ENCODE data around the gene LSAMP.
A peak's percentile ranks its signal among the peaks of the same experiment; 100 is the strongest.
"Not testable (repeated sequence)": the region's sequence is repeated elsewhere in the genome, so short reads cannot be mapped to it uniquely, and the experiment has no call there.

The LSAMP gene

GRCh38 chr3:115844729-115845128 is 600.6 kb downstream of the LSAMP start:
- not testable (repeated sequence) for DNase-seq (ENCODE audit: low read depth in 2 of 2)

- DNase-seq (ENCODE audit: low read depth in 2 of 2), result no peak
Observed at GRCh38 chr3:115843206-115843605, 602.1 kb downstream of the LSAMP start.

- no peak for DNase-seq (ENCODE audit: low read depth in 2 of 2)
Observed at GRCh38 chr3:115839246-115839645, 606.0 kb downstream of the LSAMP start.

GRCh38 chr3:115838786-115839185 is 606.5 kb downstream of the LSAMP start:
- no peak for DNase-seq (ENCODE audit: low read depth in 2 of 2)

- no peak for DNase-seq (ENCODE audit: low read depth in 2 of 2)
Observed at GRCh38 chr3:115836944-115837343, 608.3 kb downstream of the LSAMP start.

GRCh38 chr3:115835946-115836345 is 609.3 kb downstream of the LSAMP start:
- DNase-seq (ENCODE audit: low read depth in 2 of 2), result no peak

- DNase-seq (ENCODE audit: low read depth in 2 of 2), result peak; percentile 89 to 91
Observed at GRCh38 chr3:115834068-115834467, 611.2 kb downstream of the LSAMP start.

- peak; percentile 55 to 57 for DNase-seq (ENCODE audit: low read depth in 2 of 2)
Observed at GRCh38 chr3:115833074-115833473, 612.2 kb downstream of the LSAMP start.

GRCh38 chr3:115832265-115832664 is 613.0 kb downstream of the LSAMP start:
- DNase-seq (ENCODE audit: low read depth in 2 of 2), result no peak

- no peak for DNase-seq (ENCODE audit: low read depth in 2 of 2)
Observed at GRCh38 chr3:115831864-115832263, 613.4 kb downstream of the LSAMP start.

GRCh38 chr3:115830764-115831395 is 614.4 kb downstream of the LSAMP start:
- DNase-seq (ENCODE audit: low read depth in 2 of 2), result no peak

- no peak for DNase-seq (ENCODE audit: low read depth in 2 of 2)
Observed at GRCh38 chr3:115828401-115828800, 616.9 kb downstream of the LSAMP start.

GRCh38 chr3:115827495-115827894 is 617.8 kb downstream of the LSAMP start:
- no peak for DNase-seq (ENCODE audit: low read depth in 2 of 2)

- peak; percentile 48 to 49 for DNase-seq (ENCODE audit: low read depth in 2 of 2)
Observed at GRCh38 chr3:115825046-115825445, 620.2 kb downstream of the LSAMP start.

GRCh38 chr3:115823083-115823482 is 622.2 kb downstream of the LSAMP start:
- DNase-seq (ENCODE audit: low read depth in 2 of 2), result no peak

GRCh38 chr3:115822579-115822978 is 622.7 kb downstream of the LSAMP start:
- no peak for DNase-seq (ENCODE audit: low read depth in 2 of 2)

GRCh38 chr3:115819785-115820384 is 625.4 kb downstream of the LSAMP start:
- DNase-seq (ENCODE audit: low read depth in 2 of 2), result peak; percentile 63 to 67

GRCh38 chr3:115814778-115815380 is 630.4 kb downstream of the LSAMP start:
- DNase-seq (ENCODE audit: low read depth in 2 of 2), result peak in 1 of 2 experiments; percentile 42

- DNase-seq (ENCODE audit: low read depth in 2 of 2), result no peak
Observed at GRCh38 chr3:115814006-115814405, 631.3 kb downstream of the LSAMP start.

GRCh38 chr3:115808816-115809215 is 636.5 kb downstream of the LSAMP start:
- no peak for DNase-seq (ENCODE audit: low read depth in 2 of 2)

GRCh38 chr3:115808244-115808643 is 637.0 kb downstream of the LSAMP start:
- DNase-seq (ENCODE audit: low read depth in 2 of 2), result no peak

GRCh38 chr3:115806501-115806900 is 638.8 kb downstream of the LSAMP start:
- DNase-seq (ENCODE audit: low read depth in 2 of 2), result no peak

- DNase-seq (ENCODE audit: low read depth in 2 of 2), result no peak
Observed at GRCh38 chr3:115805520-115805919, 639.8 kb downstream of the LSAMP start.
